Spleen (tissue), 7 donors: Measurements from ENCODE around the gene SLC25A34.

Experiments used
- POLR2A ChIP-seq, 3 donors: fragments of 450-650 bp; IDR thresholded peaks; one replicate each; pipeline ENCODE4 v1.5.1; 2017; ENCODE audit warnings: antibody characterized with exemption in 3 of 3, mild to moderate bottlenecking in 1 of 3
- POLR2AphosphoS5 ChIP-seq, 3 donors: sonication (generic); formaldehyde crosslinking; IDR thresholded peaks; one replicate each; pipeline ENCODE4 v1.5.1; 2017; ENCODE audit warnings: antibody characterized with exemption in 3 of 3
- TF ChIP-seq, protein P1 (sequence below), 11 experiments: fragments of 200-600 bp in 7 of 11; fragments of 450-650 bp in 4 of 11; sonication (generic) in 4 of 11; IDR thresholded peaks in 8 of 11; conservative IDR thresholded peaks in 3 of 11; 1 replicate in 7 of 11; 2 replicates in 4 of 11; pipeline versions ENCODE4 v1.4.0 to v1.8.0; 2016 to 2021; ENCODE audit warnings: antibody characterized with exemption in 11 of 11, inconsistent platforms in 4 of 11, mild to moderate bottlenecking in 1 of 11
- donor health status: DM: no; HTN: no; CAD: no; lungs with moderate emphysema.
- donor health status: DM: no; HTN: no; CAD: no.
- donor health status: DM: no; HTN: no; CAD: no.

DNA sequence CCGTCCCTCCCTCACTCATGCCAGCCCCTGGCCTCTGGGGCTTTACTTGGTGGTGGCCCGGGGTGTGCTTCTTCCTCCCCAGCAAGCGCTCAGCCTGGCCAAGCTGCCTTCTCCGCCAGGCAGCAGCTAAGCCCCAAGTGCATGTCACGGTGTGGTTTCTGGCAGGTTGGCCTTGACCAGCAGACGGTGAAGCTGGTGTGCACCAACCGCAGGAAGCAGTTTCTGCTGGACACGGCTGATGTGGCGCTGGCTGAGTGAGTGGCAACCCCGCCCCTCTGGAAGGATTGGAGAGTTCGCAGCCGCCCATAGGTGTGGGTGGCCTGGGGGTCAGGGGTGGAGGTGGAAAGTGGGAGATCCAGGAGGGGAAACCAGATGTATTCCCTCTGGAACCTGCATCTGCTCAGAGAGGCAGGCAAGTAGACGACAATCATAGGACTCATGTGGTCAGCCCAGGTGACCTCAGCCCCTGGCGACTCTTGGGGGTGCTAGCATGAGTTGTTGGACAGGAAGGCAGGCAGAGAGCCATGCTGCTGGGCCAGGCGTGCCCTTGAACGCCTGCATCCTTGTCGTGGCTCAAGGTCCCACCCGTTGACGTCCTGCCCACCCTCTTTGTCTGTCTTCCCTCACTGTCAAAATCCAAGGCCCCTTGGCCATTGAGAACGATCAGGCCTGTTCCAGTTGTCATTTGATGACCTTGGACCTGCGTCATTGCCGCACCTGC is 7.0 kb upstream of the SLC25A34 start:
- TF ChIP-seq, protein P1, sequence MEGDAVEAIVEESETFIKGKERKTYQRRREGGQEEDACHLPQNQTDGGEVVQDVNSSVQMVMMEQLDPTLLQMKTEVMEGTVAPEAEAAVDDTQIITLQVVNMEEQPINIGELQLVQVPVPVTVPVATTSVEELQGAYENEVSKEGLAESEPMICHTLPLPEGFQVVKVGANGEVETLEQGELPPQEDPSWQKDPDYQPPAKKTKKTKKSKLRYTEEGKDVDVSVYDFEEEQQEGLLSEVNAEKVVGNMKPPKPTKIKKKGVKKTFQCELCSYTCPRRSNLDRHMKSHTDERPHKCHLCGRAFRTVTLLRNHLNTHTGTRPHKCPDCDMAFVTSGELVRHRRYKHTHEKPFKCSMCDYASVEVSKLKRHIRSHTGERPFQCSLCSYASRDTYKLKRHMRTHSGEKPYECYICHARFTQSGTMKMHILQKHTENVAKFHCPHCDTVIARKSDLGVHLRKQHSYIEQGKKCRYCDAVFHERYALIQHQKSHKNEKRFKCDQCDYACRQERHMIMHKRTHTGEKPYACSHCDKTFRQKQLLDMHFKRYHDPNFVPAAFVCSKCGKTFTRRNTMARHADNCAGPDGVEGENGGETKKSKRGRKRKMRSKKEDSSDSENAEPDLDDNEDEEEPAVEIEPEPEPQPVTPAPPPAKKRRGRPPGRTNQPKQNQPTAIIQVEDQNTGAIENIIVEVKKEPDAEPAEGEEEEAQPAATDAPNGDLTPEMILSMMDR (IDR thresholded peaks at IDR 0.05 in 8 of 11, conservative IDR thresholded peaks at IDR 0.05 in 3 of 11): no peak
- TF ChIP-seq POLR2A (IDR thresholded peaks at IDR 0.05): no peak
- peak; percentile 23 to 69 (median 67) for TF ChIP-seq POLR2AphosphoS5 (IDR thresholded peaks at IDR 0.05)
